Spleen (tissue), 7 donors: Measurements from ENCODE around the gene ODF4.

Source experiments
- CTCF ChIP-seq, 11 experiments: fragments of 200-600 bp in 7 of 11; fragments of 450-650 bp in 4 of 11; sonication (generic) in 4 of 11; IDR thresholded peaks in 8 of 11; conservative IDR thresholded peaks in 3 of 11; 1 replicate in 7 of 11; 2 replicates in 4 of 11; pipeline versions ENCODE4 v1.4.0 to v1.8.0; 2016 to 2021; ENCODE audit warnings: antibody characterized with exemption in 11 of 11, inconsistent platforms in 4 of 11, mild to moderate bottlenecking in 1 of 11
- POLR2AphosphoS5 ChIP-seq, 3 donors: sonication (generic); formaldehyde crosslinking; IDR thresholded peaks; one replicate each; pipeline ENCODE4 v1.5.1; 2017; ENCODE audit warnings: antibody characterized with exemption in 3 of 3
- donor health status: DM: no; HTN: no; CAD: no; lungs with moderate emphysema.
- donor health status: DM: no; HTN: no; CAD: no.
- donor health status: DM: no; HTN: no; CAD: no.

GRCh38 chr17:8368193-8368592, 28.6 kb downstream of the ODF4 start:
- TF ChIP-seq POLR2AphosphoS5 (IDR thresholded peaks at IDR 0.05) (no peak), CTCF (IDR thresholded peaks at IDR 0.05 in 8 of 11, conservative IDR thresholded peaks at IDR 0.05 in 3 of 11) (no peak)
